Measurements from ENCODE around the gene DMXL2.
"Not testable (repeated sequence)": the region's sequence is repeated elsewhere in the genome, so short reads cannot be mapped to it uniquely, and the experiment has no call there.

The DMXL2 gene

GRCh38 chr15:51622604-51623370 lies at the start of gene DMXL2:
Gene DMXL2 (minus strand): TSS chr15:51622771. CDS start chr15:51622545, 226 bp downstream.
- DNase-seq (ENCODE audit: low read depth) = peak; percentile 69

- no peak for DNase-seq (ENCODE audit: low read depth)
Observed at GRCh38 chr15:51672155-51672687, 49.6 kb upstream of the DMXL2 start.

DNA sequence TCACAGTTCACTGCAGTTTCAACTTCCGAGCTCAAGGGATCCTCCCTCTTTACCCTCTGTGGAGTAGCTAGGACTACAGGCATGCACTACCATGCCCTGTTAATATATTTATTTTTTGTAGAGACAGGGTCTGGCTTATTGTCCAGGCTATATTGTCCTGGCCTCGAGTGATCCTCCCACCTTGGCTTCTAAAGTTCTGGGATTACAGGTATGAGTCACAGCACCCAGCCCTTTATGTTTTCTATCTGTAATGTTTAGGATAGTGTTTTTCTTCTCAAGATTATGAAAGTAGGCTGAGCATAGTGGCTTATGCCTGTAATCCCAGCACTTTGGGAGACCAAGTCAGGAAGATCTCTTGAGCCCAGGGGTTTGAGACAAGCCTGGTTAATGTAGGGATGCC lies 46.8 kb upstream of the DMXL2 start:
- no peak for DNase-seq (ENCODE audit: low read depth)

GRCh38 chr15:51668446-51668845 lies 45.9 kb upstream of the DMXL2 start:
- DNase-seq (ENCODE audit: low read depth) = no peak

GRCh38 chr15:51667478-51667877 lies 44.9 kb upstream of the DMXL2 start:
- DNase-seq (ENCODE audit: low read depth) = no peak

GRCh38 chr15:51661072-51661471 lies 38.5 kb upstream of the DMXL2 start:
- no peak for DNase-seq (ENCODE audit: low read depth)

DNA sequence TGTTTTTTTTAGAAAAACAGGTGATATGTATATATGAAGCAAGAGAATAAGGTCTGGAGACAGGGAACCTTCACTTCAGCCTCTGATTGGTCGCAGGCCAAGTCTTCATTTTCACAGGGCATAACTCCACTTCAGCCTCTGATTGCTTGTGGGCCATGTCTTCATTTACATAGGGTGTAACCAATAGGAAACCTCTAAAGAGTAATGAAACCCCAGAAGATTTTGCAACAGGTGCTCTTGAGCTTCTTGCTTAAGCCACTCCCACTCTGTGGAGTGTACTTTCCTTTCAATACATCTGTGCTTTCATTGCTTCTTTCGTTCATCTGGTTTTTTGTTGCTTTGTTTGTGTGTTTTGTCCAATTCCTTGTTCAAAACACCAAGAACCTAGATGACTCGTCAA lies 36.1 kb upstream of the DMXL2 start:
- DNase-seq (ENCODE audit: low read depth) = no peak

DNA sequence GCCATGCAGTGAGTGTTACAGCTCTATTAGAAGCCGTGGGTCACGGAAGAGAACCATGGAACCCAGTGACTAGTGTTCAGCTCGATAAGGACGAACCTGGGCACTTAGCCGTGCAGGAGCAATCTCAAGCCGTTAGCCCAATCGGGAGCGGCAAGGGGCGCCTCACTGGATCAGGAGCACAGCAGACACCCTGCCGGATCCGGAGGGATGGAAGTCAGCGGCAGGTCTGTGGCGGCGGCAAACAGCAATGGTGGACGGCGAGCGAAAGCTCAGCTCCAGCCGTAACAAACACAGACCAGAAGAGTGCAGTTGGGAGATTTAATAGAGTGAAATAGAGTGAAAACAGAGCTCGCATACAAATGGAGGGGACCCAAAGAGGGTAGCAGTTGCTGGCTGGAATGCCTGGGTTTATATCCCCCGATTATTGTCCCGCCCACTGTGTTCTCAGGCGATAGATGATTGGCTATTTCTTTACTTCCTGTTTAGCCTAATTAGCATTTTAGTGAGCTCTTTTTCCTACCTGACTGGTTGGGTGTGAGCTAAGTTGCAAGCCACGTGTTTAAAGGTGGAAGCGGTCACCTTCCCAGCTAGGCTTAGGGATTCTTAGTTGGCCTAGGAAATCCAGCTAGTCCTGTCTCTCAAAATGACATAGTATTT lies 33.0 kb upstream of the DMXL2 start:
- DNase-seq (ENCODE audit: low read depth) = not testable (repeated sequence)

DNA sequence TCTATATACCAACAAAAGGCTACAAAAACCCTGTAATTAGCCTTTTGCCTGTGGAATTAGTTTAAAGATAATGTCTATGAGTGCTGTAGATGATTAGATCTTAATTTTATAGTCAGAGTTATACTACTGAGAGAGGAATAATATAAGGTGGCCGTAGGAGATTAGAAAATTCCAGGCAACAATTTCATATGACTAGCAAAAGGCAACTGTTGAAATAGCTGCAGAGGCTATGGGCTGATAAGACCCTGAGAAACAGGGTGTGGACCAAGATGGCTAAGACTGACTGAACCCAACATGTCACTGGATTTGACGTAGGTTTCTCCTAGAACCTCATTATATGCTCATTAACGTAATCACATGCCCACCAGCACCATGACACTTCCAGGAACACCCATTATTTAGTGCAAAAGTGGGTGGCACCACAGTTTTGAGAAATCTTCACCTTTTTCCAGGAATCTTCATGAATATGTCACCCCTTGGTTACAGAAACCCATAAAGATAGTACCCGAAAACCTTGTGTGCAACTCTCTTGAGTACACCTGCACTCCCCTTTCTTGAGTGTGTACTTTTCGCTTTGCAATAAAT lies 29.6 kb upstream of the DMXL2 start:
- DNase-seq (ENCODE audit: low read depth) = no peak

- DNase-seq (ENCODE audit: low read depth) = peak; percentile 26
Observed at GRCh38 chr15:51649659-51650521, 27.3 kb upstream of the DMXL2 start.

DNA sequence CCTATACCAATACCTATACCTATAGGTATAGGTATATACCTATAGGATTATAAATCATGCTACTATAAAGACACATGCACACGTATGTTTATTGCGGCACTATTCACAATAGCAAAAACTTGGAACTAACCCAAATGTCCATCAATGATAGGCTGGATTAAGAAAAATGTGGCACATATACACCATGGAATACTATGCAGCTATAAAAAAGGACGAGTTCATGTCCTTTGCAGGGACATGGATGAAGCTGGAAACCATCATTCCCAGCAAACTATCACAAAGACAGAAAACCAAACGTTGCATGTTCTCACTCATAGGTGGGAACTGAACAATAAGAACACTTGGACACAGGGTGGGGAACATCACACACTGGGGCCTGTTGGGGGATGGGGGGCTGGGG lies 26.1 kb upstream of the DMXL2 start:
- not testable (repeated sequence) for DNase-seq (ENCODE audit: low read depth)

GRCh38 chr15:51648101-51648500 lies 25.5 kb upstream of the DMXL2 start:
- not testable (repeated sequence) for DNase-seq (ENCODE audit: low read depth)

DNA sequence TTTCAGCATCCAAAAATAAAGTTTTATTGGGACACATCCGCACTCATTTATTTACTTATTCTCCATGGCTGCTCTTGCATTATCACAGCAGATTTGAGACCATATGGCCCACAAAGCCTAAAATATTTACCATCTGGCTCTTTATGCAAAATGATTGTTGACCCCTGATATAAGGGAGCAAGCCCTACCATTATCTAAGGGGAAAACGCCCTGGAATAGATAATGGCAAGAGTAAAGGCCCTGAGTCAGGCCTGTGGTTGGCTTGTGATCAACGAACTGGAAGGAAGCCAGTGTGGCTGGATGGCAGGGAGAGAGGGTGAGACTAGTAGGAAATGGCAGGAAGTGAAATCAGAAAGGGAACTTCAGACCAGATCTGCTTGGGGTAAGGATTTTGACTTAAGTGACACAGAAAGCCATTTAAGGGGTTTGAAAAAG lies 24.6 kb upstream of the DMXL2 start:
- no peak for DNase-seq (ENCODE audit: low read depth)

- no peak for DNase-seq (ENCODE audit: low read depth)
Observed at GRCh38 chr15:51642696-51643095, 20.1 kb upstream of the DMXL2 start.

- DNase-seq (ENCODE audit: low read depth) = no peak
Observed at GRCh38 chr15:51641490-51642130, 19.0 kb upstream of the DMXL2 start.

DNA sequence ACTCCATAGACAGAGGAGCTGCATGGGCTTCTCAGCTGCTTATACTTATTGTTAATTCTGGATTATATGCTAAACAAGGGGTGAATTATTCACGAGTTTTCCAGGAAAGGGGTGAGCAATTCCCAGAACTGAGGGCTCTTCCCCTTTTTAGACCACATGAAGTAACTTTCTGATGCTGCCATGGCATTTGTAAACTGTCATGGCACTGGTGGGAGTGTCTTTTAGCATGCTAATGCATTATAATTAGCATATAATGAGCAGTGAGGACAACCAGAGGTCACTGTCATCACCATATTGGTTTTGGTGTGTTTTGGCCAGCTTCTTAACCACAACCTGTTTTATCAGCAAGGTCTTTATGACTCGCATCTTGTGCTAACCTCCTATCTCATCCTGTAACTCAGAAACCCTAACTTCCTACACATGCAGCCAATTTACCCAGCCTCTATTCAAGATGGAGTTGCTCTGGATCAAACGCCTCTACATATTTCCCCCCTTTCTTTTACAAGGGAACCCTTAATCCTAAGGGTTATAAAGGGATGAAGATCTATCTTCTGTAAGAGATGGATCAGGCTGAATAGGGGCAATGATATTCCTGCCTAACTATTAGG lies 12.1 kb upstream of the DMXL2 start:
- DNase-seq (ENCODE audit: low read depth) = no peak

GRCh38 chr15:51629612-51630011 lies 7.0 kb upstream of the DMXL2 start:
- DNase-seq (ENCODE audit: low read depth) = no peak

DNA sequence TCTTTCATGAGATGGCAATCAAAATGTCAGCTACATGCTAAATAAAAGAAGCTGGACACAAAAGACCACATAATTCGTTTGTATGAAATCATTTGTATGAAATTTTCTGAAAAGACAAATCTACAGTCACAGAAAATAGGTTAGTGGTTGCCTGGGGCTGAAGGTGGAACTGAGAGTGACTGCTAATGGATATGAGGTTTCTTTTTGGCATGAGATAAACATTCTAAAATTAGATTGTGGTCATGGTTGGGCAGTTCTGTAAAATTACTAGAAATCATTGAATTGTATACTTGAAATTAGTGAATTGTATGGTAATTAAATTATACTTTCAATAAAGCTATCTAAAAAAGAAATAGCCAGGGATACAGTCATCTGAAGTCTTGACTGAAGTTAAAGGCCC lies 2.7 kb upstream of the DMXL2 start:
- DNase-seq (ENCODE audit: low read depth) = no peak

GRCh38 chr15:51624022-51624421 lies 1.5 kb upstream of the DMXL2 start:
- DNase-seq (ENCODE audit: low read depth) = no peak

DNA sequence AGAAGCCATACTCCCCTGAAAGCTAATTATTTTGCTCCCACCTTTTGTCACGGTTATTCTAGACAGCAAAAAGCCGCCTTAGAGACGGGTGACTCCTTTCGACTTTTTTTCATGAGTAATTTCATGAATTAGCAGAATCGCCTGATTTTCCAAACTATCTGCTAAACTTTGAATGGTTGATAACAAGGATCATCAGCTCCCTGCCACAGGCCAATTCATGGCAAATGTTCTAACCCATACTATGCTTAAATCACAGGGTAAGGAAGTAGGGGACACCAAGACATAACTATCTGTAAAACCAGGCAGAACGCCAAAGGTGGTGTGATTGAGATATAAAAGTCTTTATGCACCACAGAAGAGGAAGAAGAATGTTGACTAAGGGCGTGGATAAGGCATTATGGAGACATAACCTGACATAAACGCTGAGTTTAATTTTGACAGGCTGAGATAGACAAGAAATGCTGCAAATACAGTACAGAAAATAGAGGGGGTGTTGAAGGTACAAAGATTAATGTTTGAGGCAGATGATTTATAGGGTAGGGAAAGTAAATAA lies 891 bp upstream of the DMXL2 start:
- DNase-seq (ENCODE audit: low read depth) = no peak

Data from activated T-cell treated with anti-CD3 and anti-CD28 coated beads for 24 hours (primary cell).